OCI-LY7 (cell line): ENCODE results near the gene ZNF689.

ENCODE experiments used
- CTCF ChIP-seq: fragments of 200-600 bp; sonication (generic); conservative IDR thresholded peaks from 2 replicates; pipeline ENCODE4 v1.5.1; 2014; ENCODE audit warnings: mild to moderate bottlenecking, antibody characterized with exemption, low read length, moderate library complexity, mixed read lengths
- EZH2phosphoT487 ChIP-seq: fragments of 200-600 bp; sonication (generic); IDR thresholded peaks from 2 replicates; pipeline ENCODE4 v1.6.1; 2018; ENCODE audit warnings: low read depth, borderline replicate concordance, mild to moderate bottlenecking, mixed run types, antibody characterized with exemption, low read length, moderate library complexity, mixed read lengths

- no peak for TF ChIP-seq CTCF
- TF ChIP-seq EZH2phosphoT487 = no peak
Observed at GRCh38 chr16:30641378-30641982, 31.3 kb upstream of the ZNF689 start.
